Hematopoietic multipotent progenitor cell treated with erythropoietin and hydrocortisone succinate and interleukin-3 and kit ligand, for 17 days (in vitro differentiated cells): ENCODE measurements around the gene GYS1.
"Not testable (repeated sequence)": the region's sequence is repeated elsewhere in the genome, so short reads cannot be mapped to it uniquely, and the experiment has no call there.

Experiments
- DNase-seq: peaks from one replicate; pipeline ENCODE4 v3.0.0-alpha.2; 2015; ENCODE audit warnings: low spot score

Gene GYS1

DNA sequence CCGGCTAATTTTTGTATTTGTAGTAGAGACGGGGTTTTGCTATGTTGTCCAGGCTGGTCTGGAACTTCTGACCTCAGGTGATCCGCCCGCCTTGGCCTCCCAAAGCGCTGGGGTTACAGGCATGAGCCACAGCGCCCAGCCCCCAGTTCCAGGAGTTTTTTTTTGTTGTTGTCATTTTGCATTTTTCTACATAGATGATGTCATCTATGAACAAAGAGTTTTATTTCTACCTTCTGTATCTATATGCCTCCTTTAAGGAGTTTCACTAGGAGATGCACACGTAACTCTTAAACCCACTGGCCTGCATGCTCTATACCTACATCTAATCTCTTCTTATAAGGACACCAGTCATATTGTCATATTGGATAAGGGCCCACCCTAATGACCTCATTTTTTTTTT, 54.9 kb downstream of the GYS1 start:
- no peak for DNase-seq

- no peak for DNase-seq
Measured at GRCh38 chr19:48935864-48936263, 57.2 kb downstream of the GYS1 start.

- DNase-seq = peak; percentile 18
Measured at GRCh38 chr19:48934837-48935236, 58.3 kb downstream of the GYS1 start.

DNA sequence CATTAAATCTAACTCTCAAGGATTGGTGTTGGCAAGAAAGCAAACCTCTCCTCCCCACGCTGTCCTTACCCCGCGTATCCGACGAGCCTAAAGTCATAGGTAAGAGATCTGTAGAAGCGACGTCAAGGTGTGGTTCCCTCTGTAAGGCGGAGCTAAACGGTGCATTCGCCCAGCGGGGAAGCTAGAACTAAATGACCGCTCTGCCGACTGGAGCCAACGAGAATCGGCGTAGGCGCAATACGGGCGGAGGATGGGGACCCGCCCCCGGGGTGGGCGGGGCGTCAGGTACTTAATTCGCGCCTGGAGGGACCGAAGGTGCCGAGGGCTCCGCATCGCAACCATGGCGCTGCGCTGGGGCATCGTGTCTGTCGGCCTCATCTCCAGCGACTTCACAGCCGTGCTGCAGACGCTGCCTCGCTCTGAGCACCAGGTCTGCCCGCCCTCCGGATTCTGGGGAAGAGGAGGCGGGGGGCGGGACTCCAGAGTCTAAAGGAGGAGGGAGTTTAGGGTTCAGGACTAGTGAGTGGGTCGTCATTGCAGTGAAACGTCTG, 59.7 kb downstream of the GYS1 start, which contains the start of gene DHDH:
Gene DHDH, plus strand, starts transcription at position 318 of the 551 bp plus-strand sequence. Its CDS starts 23 bp downstream, at position 341.
- DNase-seq = peak; percentile 77

- no peak for DNase-seq
Measured at GRCh38 chr19:48928164-48929025, 64.7 kb downstream of the GYS1 start.

DNA sequence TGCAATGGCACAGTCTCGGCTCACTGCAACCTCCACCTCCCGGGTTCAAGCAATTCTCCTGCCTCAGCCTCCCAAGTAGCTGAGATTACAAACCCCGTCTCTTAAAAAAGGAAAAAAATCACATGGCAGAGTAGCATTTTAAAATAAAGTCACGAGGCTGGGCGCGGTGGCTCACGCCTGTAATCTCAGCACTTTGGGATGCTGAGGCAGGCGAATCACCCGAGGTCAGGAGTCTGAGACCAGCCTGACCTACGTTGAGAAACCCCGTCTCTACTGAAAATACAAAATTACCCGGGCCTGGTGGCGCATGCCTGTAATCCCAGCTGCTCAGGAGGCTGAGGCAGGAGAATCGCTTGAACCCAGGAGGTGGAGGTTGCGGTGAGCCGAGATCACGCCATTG, 65.4 kb downstream of the GYS1 start:
- DNase-seq = not testable (repeated sequence)

- DNase-seq = no peak
Measured at GRCh38 chr19:48926909-48927308, 66.2 kb downstream of the GYS1 start.

- not testable (repeated sequence) for DNase-seq
Measured at GRCh38 chr19:48925890-48926289, 67.2 kb downstream of the GYS1 start.

GRCh38 chr19:48925240-48925843, 67.8 kb downstream of the GYS1 start:
- no peak for DNase-seq

DNA sequence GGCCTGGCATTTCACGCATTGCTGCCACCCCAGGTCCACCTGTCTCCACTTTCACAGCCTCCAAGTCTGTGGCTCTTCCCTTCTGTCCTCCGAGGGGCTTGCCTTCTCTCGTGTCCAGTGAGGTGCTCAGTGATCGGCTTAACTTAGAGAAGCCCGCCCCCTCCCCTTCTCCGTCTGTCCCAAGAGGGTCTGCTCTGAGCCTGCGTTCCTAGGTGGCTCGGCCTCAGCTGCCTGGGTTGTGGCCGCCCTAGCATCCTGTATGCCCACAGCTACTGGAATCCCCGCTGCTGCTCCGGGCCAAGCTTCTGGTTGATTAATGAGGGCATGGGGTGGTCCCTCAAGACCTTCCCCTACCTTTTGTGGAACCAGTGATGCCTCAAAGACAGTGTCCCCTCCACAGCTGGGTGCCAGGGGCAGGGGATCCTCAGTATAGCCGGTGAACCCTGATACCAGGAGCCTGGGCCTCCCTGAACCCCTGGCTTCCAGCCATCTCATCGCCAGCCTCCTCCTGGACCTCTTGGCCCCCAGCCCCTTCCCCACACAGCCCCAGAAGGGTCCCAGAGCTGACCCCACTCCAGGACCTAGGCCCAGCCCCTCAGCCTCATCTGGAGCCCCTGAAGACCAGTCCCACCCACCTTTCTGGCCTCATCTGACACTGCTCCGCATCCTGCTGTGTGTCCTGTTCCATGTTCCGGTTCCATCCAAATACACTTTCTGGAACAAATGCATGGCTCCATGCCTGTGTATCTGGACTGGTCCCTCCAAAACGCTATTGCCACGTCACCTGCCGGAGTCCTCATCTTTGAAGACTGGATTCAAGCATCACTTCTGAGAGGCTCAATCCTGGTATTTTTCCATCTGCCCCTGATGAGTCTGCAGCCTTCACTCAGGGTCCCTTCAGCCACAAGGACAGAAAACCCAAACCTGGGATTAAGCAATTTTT, 70.3 kb downstream of the GYS1 start:
- DNase-seq = no peak

DNA sequence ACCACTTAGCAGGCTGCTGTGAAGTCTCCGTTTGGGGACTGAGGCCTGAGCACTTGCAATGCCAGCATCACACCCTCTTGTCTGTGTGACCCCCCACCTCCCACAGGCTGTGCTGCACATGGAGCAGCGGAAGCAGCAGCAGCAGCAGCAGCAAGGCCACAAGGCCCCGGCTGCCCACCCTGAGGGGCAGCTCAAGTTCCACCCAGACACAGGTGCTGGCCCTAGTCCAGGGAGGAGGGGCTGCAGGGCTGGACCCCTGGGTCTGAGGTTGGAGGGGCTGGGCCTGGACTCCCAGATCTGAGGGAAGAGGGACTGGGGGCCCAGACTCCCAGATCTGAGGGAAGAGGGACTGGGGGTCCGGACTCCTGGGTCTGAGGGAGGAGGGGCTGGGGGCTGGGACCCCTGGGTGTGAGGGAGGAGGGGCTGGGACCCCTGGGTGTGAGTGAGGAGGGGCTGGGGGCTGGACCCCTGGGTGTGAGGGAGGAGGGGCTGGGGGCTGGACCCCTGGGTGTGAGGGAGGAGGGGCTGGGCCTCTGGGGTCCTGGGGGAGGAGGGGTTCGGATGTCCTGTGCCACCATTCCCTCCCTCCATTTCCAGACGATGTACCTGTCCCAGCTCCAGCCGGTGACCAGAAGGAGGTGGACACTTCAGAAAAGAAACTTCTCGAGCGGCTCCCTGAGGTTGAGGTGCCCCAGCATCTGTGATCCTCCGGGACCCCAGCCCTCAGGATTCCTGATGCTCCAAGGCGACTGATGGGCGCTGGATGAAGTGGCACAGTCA, 71.2 kb downstream of the GYS1 start:
- no peak for DNase-seq

DNA sequence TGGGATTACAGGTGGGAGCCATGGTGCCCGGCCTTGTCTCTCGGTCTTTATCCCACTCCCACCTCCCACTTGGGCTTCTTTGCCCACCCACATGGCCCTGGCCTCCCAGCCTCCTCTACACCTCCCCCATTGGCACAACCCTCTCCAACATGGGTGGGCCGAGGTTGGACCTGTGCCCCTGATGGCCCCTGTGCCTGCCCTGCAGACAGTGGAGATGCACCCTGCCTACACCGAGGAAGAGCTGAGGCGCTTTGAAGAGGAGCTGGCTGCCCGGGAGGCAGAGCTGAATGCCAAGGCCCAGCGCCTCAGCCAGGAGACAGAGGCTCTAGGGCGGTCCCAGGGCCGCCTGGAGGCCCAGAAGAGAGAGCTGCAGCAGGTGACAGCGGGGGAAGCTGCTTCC, 72.2 kb downstream of the GYS1 start:
- DNase-seq = no peak

DNA sequence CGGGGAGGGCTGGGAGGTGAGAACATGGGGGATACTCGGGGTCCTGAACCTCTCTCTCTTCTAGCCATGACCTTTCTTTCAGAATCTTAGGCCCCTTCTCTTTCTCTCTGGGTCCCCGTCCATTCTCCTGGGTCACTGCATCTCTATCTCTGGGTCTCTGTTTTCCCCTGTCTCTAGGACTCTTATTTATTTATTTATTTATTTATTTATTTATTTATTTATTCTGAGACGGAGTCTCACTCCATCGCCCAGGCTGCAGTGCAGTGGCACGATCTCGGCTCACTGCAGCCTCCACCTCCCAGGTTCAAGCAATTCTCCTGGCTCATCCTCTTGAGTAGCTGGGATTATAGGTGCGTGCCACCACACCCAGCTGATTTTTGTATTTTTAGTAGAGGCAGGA, 73.8 kb downstream of the GYS1 start:
- DNase-seq = not testable (repeated sequence)

- DNase-seq = no peak
Measured at GRCh38 chr19:48918801-48919247, 74.3 kb downstream of the GYS1 start.
